COLO829 (cell line): ENCODE data around the gene PBXIP1.

Experiments
- DNase-seq: peaks from one replicate; pipeline ENCODE4 v3.0.0; 2012; ENCODE audit warnings: low spot score

The PBXIP1 gene

DNA sequence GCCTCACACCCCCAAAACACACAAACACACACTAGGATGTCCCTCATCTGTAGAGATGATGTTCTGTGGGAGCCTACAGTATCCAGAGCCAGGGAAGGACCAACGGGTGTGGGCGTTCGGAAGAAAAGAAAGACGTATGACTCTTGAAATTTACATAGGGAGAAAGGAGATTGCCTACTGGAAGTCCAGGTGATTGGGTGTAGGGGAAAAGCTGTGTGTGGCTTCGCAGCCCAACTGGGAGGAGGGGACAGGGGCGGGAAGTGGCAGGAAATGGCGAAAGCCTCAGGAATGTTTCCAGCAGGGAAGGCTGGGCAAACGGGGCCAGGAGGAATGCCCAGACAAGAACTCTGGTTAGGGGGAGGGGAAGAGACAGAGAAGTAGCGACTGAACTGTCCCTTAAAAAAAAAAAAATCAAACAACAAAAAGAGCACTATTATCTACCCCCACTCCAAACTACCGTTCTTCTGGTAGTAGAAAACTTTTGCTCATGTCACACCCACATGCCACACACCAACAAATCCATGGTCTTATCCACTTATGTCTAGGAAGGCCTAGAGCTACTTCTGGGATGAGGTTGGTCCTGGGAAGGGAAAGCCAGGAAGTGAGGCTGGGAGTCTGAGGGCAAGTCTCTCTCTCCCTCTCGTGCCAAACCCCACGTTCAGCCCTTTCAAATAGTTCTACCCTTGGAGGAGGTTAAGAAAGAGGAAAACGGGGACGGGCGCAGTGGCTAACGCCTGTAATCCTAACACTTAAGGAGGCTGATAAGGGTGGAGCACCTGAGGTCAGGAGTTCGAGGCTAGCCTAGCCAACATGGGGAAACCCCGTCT, 16.8 kb upstream of the PBXIP1 start:
- peak; percentile 90 for DNase-seq

DNA sequence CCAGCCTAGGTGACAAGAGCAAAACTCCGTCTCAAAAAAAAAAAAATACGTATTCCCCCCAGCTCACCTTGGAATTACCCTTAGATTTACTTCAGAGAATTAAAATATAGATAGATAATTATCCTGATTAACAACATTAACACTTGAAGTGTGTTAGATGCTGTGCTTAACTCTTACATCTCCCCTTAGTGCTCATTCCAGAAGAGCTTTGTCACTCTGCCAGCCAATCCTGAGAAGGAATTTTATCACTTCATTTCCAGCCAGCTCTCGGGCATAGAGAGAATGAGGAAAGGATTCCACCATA, 16.3 kb upstream of the PBXIP1 start:
- DNase-seq: no peak

DNA sequence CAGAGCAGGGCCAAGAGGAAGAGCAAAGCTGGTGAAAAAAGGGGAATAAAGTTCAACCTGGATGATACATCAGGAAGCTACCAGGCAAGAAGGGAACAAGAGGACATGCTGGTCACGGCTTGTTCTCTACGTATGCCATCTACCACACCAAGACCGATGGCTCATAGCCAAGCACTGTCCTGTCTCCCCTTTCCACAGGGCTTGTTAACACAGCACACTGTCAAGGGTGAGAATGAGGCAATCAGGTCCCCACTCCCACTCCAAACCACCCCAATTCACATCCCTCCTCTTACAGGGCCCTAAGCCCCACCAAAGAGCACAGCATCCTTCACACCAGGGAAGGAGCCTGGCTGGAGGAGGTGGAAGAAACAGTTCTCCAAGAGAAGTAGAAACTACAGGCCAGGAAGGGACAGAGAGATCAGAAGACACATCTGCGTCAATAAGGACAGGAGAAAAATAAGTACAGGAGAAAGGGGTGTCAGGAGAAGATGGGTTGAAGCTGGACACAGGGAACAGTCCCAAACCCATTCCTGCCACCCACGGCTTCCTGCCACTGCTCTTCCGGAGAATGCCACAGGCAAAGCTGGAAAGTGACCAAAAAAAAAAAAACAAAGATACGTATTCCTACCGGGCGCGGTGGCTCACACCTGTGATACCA, 15.6 kb upstream of the PBXIP1 start:
- peak; percentile 48 for DNase-seq

DNA sequence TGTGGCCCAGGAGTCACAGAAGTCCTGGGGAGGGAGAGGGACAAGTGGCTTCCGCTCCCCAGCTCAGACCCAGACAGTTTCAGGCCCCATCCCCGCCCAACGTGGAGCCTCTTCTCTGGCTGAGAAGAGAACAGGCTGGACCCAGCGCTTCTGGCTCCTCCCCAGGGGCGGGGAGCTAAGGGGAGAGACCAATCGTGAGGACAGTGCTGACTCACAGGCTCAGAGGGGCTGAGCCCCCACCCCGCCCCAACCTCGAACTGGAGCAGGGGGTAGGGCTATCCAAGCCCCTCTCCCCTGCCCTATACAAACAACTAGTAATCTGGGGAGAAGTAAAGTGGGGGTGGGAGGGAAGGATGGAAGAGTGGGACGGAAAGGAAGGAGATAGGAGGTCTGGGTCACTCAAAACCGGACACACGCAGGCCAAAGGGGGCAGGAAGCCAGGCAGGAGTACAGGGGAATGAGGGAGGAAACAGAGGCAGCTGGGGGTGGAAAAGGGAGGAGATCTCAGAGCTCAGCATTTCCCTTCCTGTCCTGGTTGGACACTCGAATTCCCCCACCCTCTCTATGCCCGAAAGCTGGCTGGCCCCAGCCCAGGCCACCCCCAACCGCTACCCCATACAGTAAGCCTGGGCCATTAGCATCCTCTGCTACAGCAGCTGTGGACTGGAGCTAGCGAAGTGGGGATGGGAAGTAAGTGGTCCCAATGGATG, 14.9 kb upstream of the PBXIP1 start, which contains the start of gene SHC1:
SHC1 (minus strand) TSS at position 117 of the 710 bp plus-strand sequence. CDS start 221 bp downstream, outside the sequence.
- peak; percentile 92 for DNase-seq

DNA sequence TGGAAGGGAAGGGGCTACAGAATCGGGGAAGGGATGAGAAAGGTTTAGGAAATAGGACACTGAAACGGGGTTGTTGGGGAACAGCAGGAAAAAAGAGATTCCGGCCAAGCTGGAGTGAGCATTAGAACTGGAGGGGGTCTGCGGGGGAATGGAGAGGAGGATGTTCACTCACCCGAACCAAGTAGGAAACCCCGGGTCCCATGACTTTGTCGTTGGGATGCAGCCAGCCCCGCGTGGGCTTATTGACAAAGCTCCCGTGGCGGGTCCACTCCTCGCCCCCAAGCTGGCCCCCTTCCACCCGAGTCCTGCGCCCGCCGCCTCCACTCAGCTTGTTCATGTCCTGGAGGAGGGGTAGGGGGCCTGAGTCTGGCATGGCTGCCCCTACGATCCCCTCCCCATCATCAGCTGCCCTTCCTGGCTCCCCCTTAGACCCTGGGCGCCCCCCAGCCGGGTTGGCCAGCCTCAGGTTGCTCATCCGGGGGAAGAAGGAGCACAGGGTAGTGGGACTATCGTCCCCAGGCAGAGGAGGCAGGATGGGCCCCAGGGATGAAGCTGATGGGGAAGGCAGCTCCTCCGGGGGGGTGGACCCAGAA, 14.1 kb upstream of the PBXIP1 start:
- DNase-seq: no peak

DNA sequence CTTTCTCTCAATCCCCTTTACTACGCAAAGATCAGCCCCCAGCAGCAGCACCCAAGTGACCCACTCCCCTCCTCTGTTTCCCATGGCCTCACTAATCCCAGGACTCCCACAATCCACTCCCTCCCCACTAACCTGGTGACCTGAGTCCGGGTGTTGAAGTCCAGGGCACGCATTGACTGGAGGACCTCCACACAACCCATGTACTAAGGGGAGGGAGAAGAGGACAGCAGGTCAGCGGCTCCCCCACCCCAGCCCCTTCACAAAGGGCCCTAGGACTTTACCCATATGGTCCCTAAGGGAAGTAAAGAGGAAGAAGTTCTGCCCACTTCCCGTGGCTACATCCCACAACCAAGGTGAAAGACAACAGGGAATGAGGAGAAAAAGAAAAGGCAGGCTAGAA, 13.3 kb upstream of the PBXIP1 start:
- no peak for DNase-seq

DNA sequence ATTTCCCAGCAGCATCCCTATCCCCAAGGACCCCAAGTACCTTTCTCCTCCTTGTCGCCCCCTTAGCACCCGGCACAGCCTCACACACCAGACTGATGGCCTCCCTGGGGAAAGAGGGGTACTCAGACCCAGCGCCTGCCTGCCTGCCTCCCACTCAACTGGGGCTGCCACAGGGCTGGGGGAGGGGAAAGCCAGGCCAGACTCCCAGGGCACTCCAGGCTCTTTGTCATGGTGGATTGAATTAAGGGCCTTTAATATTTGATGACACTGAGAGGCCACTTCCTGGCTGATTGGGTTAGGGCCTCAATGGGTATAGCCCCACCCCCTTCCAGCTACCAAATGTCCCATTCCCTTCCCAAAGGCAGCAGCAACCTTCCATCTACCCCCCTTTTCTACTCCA, 12.8 kb upstream of the PBXIP1 start:
- DNase-seq: no peak

DNA sequence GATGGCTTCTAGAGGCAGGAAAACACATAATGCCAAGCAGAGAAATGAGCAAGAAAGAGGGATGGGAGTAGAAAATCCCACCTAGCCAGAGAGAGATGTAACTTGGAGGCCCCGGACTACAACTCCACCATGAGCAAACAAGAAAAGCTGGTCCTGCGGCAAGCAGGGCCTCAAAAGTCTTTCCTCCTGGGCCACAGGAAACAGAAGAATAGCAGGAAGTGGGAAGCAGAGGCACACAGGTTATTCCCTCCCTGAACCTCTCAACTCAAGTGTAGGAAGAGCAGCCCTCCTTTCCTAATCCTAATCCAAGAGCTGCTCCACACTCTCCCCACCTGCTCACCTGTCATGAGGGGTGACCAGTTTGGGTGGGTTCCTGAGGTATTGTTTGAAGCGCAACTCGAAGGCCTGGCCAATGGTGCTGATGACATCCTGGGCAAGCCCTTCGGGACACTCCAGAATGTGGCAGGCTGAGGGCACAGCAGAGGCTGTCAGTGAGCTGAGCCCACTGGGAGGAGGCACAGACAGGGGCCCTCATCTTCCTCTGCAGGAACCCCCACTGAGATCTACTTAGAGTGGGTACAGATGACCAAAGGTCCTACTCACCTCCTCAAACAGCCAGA, 11.5 kb upstream of the PBXIP1 start:
- no peak for DNase-seq

DNA sequence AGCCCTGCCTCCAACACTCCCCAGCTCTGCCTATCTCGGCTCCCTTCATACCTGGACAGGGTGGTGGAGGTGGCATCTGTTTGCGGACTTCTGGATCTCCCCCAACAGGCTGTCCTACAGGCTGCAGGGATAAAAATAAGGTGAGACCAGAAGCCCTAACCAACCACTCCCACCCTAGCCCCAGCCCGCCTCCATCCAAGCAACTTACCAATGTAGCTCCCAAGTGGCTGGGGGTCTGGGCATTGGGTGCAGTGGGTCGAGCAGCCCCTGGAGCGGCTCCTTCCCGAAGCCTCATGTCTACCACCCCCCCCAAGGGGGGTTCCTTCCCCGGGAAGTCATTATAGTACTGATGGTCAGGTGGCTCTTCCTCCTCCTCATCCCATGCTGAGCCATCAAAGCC, 10.2 kb upstream of the PBXIP1 start:
- DNase-seq: no peak

DNA sequence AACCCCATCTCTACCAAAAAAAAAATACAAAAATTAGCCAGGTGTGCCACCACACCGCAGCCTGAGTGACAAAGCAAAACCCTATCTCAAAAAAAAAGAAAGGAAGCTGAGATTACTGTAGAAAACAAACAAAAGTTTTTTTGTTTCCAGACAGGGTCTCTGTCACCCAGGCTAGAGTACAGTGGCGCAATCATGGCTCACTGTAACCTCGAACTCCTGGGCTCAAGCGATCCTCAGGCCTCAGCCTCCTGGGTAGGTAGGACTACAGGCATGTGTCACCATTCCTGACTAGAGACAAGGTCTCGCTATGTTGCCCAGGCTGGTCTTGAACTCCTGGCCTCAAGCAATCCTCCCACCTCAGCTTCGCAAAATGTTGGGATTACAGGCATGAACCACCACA, 8.5 kb upstream of the PBXIP1 start:
- DNase-seq: no peak

DNA sequence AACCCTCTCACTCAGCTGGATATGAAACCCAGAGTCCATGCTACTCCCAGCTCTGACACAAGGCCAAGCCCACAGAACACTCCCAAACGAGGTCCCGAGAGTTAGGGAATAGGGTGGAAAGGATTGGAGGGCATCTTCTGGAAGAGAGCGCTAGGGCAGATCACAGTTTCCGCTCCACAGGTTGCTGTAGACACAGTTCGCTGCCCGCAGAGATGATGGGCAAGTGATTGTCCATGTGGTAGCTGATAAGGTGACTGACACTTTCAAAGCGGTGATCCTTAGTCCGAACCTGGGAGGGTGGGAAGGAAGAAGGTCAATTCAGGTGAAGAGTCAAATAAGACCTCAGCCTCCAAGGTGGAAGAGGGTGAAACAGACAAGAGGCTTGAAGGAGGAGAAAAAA, 7.7 kb upstream of the PBXIP1 start:
- DNase-seq: no peak

DNA sequence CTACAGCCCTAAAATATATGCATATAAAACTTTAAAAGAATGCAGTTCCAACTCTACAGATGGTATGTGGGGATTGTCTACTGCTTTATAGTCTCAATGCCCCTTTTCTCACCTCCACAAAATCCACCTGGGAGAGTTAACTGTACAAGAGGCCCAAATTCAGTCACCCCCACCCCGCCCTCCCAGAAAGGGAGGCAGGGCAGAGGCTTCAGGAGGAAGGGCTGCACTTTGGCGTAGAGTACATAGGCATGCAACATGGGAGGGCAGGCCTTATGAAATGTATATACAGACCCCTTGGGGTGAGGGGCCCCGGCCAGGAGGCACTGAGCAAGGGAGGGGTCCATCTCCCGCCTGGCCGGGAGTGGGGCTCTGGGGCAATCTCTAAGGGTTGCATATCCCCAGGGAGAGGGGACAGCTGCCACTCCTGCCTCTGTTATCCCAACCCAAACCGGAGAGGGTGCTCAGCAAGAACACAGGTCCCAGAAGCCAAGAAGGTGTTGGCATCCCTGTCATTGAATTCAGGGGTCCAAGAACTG, 7.0 kb upstream of the PBXIP1 start:
- DNase-seq: no peak

DNA sequence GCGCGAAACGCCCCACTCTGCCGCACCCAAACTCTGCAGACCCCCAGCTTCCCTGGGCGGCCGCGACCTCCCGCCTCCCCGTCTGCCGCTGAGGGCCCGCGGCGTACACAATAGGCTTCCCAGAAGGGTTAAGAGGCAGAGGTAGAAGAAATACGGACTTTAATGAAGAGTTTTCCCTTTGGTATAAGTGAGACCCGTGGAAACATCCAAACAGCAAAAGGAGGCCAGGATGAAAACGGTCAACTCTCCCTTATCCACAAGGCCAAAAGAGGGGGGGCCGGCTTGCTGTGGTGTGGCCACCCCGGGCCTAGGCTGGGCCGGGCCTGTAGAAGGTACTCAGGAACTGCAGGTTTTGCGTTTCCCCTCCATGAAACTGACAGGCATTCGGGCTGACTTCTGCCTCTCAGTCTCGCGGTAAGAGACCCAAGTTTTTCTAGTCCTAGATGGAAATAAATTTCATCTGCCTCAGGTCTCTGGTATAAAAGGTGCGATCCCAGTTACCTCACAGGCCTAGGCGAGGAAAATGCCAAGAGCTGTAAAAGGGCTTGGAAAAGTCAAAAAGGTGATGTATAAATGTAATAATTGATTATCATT, 6.4 kb upstream of the PBXIP1 start:
- DNase-seq: no peak

DNA sequence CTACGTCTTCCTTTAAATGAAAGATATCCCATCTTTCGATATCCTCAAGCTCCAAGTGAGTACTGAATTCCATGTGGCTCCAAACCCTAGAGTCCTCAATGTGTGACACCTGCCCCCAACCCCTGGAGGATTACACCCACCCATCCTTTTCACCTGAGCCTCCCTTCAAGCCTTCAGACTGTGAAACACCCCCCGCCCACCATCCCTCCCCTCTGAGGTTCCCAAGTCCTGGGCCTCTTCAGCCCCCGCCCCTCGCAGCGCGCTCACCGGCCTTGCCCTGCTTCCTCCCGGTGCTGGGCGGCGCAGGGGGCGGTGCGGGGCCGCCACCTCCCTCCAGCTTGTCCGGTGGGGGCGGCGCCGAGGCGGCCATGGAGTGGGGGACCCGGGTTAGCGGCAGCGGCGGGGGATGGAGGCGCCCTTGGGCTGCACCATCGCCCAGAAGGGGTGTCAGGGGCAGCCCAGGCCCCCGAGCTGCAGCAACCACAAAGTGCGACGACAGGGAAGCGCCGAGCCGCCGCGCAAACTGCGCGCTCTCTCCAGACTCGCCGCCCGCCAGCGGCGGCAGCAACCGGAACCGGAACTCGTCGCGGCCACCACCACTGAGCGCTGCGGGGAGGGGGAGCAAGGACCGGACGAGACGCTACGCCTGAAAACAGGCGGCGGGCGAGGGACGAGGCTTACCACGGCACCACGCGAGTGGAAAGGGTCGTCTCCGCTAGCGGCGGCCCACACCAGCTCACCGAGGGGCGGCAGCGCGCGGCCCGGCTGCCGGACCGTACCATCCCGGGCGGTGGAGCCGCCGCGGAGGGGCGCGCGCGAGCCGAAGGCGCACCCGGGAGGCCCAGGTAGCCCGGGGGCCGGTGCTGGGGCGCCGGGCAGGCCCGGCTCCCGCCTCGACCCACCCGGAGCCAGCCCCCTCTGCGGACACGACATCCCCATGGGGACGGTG, 5.6 kb upstream of the PBXIP1 start, which contains the start of gene PYGO2:
PYGO2 (minus strand) TSS at position 576 of the 949 bp plus-strand sequence; CDS start at position 370, 206 bp downstream.
- peak; percentile 61 for DNase-seq

DNA sequence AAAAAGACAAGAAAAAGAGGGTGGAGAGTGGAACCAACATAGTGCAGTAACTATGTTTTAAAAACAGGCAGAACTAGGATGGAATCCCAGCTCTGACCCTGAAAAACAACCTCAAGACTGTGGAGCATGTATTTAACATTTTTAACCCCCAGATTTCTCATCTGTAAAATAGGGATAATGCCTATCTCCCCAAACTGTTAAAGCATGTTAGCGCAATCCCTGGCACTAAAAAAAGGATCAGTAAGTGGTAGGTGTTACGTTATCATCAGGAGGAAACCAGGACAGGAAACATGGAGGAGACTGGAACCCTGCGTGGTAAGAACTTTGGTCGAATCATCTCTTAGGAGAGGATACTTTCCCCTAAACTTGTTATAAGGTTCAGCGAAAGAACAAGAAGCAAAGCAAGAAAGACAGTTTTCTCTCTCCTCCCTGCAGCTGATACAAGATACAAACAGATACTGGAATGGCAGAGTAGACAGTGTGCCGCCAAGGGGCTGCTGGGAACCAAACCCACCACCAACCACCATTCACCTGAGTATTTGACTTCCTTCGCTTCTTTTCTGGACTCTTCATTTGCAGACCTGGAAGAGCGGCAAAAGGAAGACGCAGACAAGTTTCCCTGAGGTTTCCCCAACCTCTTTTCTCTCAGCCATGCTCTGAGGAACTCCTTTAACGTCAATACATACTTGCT, 4.7 kb upstream of the PBXIP1 start:
- DNase-seq: no peak

DNA sequence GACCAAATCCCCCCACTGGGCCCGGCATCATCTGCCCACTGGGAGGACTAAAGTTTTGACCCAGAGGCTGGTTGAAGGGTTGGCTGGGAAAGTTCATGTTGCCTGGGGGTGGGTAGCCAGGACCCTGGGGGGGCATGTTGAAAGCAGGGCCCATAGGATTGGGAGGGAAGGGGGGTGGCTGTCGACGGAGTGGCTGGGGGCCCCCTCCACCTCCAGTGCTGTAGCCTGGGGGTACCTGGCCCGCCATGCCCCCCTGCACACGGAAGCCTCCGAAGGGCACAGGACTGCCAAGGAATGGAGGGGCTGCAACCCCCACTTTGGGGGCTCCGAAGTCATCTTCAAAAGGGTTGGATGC, 3.5 kb upstream of the PBXIP1 start:
- DNase-seq: no peak

DNA sequence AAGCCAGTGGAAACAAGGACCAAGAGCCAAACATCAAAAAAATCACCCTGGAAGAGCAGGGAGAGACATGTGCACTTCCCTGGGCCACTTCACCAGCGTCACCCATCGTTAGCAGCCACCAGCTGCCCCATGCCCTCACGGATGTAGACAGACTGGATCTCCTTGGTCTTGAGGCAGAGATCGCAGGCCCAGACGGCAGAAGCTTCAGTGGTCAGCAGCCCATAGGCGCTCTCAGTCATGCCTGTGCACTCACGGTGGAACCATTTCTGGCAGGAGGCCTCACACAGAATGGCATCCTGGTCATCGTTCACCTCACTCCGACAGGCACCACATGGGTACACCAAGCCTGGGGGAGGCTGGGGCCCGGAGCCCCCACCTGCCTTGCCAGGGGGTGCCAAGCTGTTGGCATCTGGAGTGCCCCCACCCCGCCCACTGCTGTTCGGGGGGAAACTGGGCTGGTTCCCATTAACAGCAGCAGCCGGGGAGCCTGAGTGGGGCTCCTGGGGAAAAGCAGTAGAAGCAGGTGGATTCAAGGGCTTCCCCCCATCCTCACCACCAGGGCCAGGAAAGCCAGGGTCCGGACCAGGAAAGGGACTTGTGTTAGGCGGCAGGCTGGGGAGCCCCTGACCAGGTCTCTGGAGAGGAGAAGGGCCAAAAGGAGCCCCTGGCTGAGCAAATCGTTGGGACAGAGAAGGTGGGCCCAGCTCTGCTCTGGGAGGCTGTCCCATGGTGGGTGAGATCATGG, 3.0 kb upstream of the PBXIP1 start:
- DNase-seq: no peak

DNA sequence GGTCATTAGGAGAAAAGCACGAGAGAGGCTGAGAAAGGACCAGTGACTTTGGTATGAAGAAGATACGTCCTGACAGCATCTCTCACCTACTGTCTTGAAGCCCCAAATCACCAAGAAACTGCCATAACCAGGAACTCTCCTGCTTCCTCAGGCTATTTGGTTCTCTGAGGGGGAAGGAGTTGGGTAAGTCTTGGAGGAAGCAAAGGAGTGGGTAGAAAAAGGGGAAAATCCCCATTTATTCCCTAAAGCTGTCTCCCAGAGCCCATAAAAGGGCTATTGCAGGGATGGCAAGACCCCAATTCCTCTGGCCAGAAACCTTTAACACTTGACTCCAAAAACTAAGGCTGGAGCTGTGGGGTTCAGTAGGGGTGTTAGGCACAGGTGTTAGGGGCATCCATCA, 2.1 kb upstream of the PBXIP1 start:
- no peak for DNase-seq

DNA sequence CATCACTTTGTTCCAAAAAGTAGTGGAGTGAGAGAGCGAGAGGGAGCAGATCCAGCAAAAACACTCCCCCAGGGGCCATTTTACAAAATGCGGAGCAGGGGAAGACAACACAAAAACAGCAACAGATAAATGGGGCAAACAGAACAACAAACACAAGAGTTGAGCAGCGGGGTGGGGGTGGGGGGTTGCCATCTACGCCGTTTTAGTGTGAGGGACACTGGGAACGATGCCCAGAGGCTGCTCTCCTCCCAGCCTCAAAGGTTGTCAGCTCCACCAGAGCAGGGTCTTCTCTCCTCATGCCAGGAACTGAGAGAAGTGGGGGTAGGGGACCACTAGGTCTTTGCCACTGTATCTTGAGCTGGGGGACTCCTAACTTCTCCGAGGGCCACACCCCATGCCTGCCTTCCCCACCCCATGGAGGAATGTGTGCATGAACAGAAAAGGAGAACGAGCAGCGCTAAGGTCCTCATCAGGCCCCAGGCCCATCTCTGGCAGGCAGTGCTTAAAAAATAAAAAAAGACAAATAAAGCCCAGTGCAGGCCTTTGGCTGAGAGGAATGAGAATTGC, 1.3 kb upstream of the PBXIP1 start:
- no peak for DNase-seq
